Transverse colon (tissue), 4 donors: ENCODE data around the gene GBGT1.

Source experiments
- CTCF ChIP-seq, 5 experiments: fragments of 200-600 bp in 3 of 5; fragments of 450-650 bp in 2 of 5; sonication (generic) in 3 of 5; IDR thresholded peaks; 1 replicate in 2 of 5; 2 replicates in 3 of 5; pipeline ENCODE4 v1.5.1; 2016 to 2017; ENCODE audit warnings: antibody characterized with exemption in 5 of 5, inconsistent platforms in 3 of 5, mild to moderate bottlenecking in 2 of 5, moderate library complexity in 1 of 5
- EP300 ChIP-seq: sonication (generic); formaldehyde crosslinking; IDR thresholded peaks from one replicate; pipeline ENCODE4 v1.6.1; 2017; ENCODE audit warnings: antibody characterized with exemption, low read depth
- POLR2A ChIP-seq: fragments of 450-650 bp; IDR thresholded peaks from one replicate; pipeline ENCODE4 v1.6.1; 2016; ENCODE audit warnings: antibody characterized with exemption, mild to moderate bottlenecking, moderate library complexity
- POLR2AphosphoS5 ChIP-seq, 3 donors: sonication (generic); formaldehyde crosslinking; IDR thresholded peaks; one replicate each; pipeline ENCODE4 v1.6.1; 2016; ENCODE audit warnings: antibody characterized with exemption in 3 of 3

- no peak for TF ChIP-seq POLR2AphosphoS5 (IDR thresholded peaks at IDR 0.05)
- TF ChIP-seq CTCF (IDR thresholded peaks at IDR 0.05) = no peak
- TF ChIP-seq POLR2A = no peak
- TF ChIP-seq EP300 = no peak
Observed at GRCh38 chr9:133122605-133122934, 41.1 kb downstream of the GBGT1 start.
